ENCODE measurements around the gene ATP5PD.

ATP5PD gene

DNA sequence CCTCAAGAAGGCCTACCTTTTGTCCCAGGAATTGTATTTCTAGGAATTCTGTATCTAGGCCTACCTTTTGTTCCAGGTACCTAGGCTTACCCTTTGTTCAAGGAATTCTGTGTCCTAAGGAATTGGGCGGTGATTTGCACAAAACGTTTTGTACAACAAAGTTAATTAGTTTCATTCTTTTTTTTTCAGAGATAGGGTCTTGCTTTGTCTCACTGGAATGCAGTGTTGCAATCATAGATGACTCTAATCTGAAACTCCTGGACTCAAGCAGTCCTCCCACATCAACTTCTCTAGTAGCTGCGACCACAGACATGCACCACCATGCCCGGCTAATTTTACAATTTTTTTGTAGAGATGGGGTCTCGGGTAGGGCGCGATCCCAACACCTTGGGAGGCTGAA lies 52.3 kb downstream of the ATP5PD start:
- no peak for DNase-seq (ENCODE audit: low spot score)

DNA sequence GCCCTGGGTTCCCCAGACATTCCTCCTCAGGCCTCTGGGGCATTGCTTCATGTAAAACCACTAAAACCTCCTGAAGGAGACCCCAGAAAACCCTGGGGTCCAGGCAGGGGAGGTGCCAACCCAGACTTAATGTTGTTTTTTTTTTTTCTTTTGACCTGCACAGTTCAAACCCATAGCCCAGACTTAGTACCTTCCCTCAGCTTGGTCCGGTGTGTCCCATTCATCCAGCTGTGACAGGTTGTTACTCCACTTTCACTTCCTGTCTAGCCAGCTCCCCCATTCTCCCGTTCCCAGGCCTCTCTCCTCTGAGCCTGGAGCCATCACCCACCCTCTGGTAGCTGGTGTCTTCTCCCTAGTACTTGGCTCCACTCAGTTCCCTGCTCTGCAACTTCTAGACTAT lies 54.5 kb downstream of the ATP5PD start:
- no peak for DNase-seq (ENCODE audit: low spot score)

DNA sequence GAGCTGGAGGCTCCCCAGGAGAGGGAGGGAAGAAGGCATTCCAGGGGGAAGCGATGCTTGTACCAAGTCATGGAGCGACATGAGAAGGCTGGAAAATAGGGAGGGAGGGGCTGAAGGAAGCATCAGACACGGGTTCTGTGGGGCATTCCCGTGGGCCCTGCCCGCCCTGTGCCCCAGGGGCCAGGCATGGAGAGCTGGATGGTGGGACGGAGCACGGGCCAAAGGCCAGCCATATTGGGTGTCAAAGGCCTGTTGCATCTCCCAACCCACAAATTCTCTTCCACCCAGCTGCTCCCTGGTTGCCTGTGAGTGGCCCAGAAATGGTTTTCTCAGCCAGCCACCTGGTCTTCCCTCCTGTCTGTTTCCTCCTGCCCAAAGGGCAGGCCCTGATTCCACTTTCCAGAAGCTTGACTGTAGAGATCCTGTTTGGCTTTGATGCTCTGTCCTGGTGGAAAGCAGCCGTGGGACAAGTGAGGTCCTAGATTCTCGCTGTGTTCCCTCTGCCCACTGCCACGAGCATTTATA lies 56.1 kb downstream of the ATP5PD start:
- DNase-seq (ENCODE audit: low spot score), result no peak

All from HuH-7 (cell line).